HG03354 (cell line): Measurements from ENCODE around the gene KRT6C.
"Not testable (repeated sequence)": the region's sequence is repeated elsewhere in the genome, so short reads cannot be mapped to it uniquely, and the experiment has no call there.

Source experiments
- ATAC-seq: cut with Tn5 transposase; IDR thresholded peaks from one replicate; pipeline ENCODE4 v1.9.1; 2021; ENCODE audit warnings: mild to moderate bottlenecking; ENCODE audit not compliant: unreplicated experiment, poor library complexity, severe bottlenecking

KRT6C gene

GRCh38 chr12:52501490-52501889 lies 27.9 kb upstream of the KRT6C start:
- ATAC-seq, result no peak

- ATAC-seq, result not testable (repeated sequence)
Measured at GRCh38 chr12:52500574-52500973, 27.0 kb upstream of the KRT6C start.

- ATAC-seq, result no peak
Measured at GRCh38 chr12:52499806-52500560, 26.4 kb upstream of the KRT6C start.

- no peak for ATAC-seq
Measured at GRCh38 chr12:52498946-52499345, 25.3 kb upstream of the KRT6C start.

- ATAC-seq, result no peak
Measured at GRCh38 chr12:52497975-52498374, 24.4 kb upstream of the KRT6C start.

GRCh38 chr12:52496590-52497071 lies 23.0 kb upstream of the KRT6C start:
- ATAC-seq, result no peak

GRCh38 chr12:52496054-52496453 lies 22.4 kb upstream of the KRT6C start:
- ATAC-seq, result no peak

- no peak for ATAC-seq
Measured at GRCh38 chr12:52495389-52495788, 21.8 kb upstream of the KRT6C start.

- no peak for ATAC-seq
Measured at GRCh38 chr12:52494518-52494917, 20.9 kb upstream of the KRT6C start.

- no peak for ATAC-seq
Measured at GRCh38 chr12:52494100-52494499, 20.5 kb upstream of the KRT6C start.

- no peak for ATAC-seq
Measured at GRCh38 chr12:52493172-52493571, 19.6 kb upstream of the KRT6C start, which contains the start of gene KRT6A. KRT6A (minus strand) TSS chr12:52493257; CDS start chr12:52493188, 69 bp downstream.

- not testable (repeated sequence) for ATAC-seq
Measured at GRCh38 chr12:52492405-52492804, 18.8 kb upstream of the KRT6C start.

- ATAC-seq, result not testable (repeated sequence)
Measured at GRCh38 chr12:52491495-52491894, 17.9 kb upstream of the KRT6C start.

- no peak for ATAC-seq
Measured at GRCh38 chr12:52488736-52489135, 15.1 kb upstream of the KRT6C start.

- not testable (repeated sequence) for ATAC-seq
Measured at GRCh38 chr12:52487744-52488443, 14.3 kb upstream of the KRT6C start.

GRCh38 chr12:52487211-52487610 lies 13.6 kb upstream of the KRT6C start:
- ATAC-seq, result no peak

- ATAC-seq, result no peak
Measured at GRCh38 chr12:52486166-52487105, 12.8 kb upstream of the KRT6C start.

GRCh38 chr12:52480073-52480472 lies 6.5 kb upstream of the KRT6C start:
- no peak for ATAC-seq

GRCh38 chr12:52477651-52478050 lies 4.0 kb upstream of the KRT6C start:
- ATAC-seq, result no peak

- no peak for ATAC-seq
Measured at GRCh38 chr12:52474212-52474611, 607 bp upstream of the KRT6C start.
